H1 (cell line): ENCODE measurements around the gene SLC9A3. TPM values are rescaled to one million over a fixed set of nuclear protein-coding genes. Genes with fewer than 3 reads are reported as not detected.

Experiments
- CTCF ChIA-PET: fragments of 300-600 bp; sonication (Branson Sonifier 250); formaldehyde crosslinking; loops from one replicate; lab custom pipeline; 2021; ENCODE audit not compliant: partially characterized antibody; lab: Charles Lee
- POLR2A ChIA-PET: fragments of 300-600 bp; sonication (Branson Sonifier 250); formaldehyde crosslinking; loops from one replicate; lab custom pipeline; 2021; ENCODE audit warnings: inconsistent platforms; ENCODE audit not compliant: partially characterized antibody; lab: Charles Lee
- DNase-seq, 2 experiments: peaks; one replicate each; pipeline versions ENCODE4 v3.0.0 to v3.0.0-alpha.2; 2010 to 2022; ENCODE audit warnings: low spot score in 2 of 2, low read depth in 1 of 2, mixed read lengths in 1 of 2
- FAIRE-seq: peaks from 2 replicates; lab custom pipeline; 2011; peaks lifted over from hg19 to GRCh38; lab: Jason Lieb, UNC
- H2AFZ ChIP-seq: 2 replicates; pipeline ENCODE4 v1.8.1; 2012; ENCODE audit warnings: low read length, inconsistent platforms
- H2AK5ac ChIP-seq: 2 replicates; pipeline ENCODE4 v1.6.1; 2013; ENCODE audit warnings: low read depth, low read length
- H2BK120ac ChIP-seq: replicated peaks from 2 replicates; pipeline ENCODE3; 2013; ENCODE audit warnings: low read depth, low read length, inconsistent platforms
- H2BK12ac ChIP-seq: 2 replicates; pipeline ENCODE4 v1.6.1; 2013; ENCODE audit warnings: low read depth, low read length
- H2BK15ac ChIP-seq: 2 replicates; pipeline ENCODE4 v1.6.1; 2013; ENCODE audit warnings: low read length
- H2BK20ac ChIP-seq: 2 replicates; pipeline ENCODE4 v1.6.1; 2013; ENCODE audit warnings: low read length
- H2BK5ac ChIP-seq: 2 replicates; pipeline ENCODE4 v1.6.1; 2013; ENCODE audit warnings: low read depth, low read length
- H3K14ac ChIP-seq: 2 replicates; pipeline ENCODE4 v1.6.1; 2013; ENCODE audit warnings: inconsistent platforms; ENCODE audit not compliant: insufficient read length
- H3K18ac ChIP-seq: 2 replicates; pipeline ENCODE4 v1.6.1; 2013; ENCODE audit warnings: low read length; ENCODE audit errors: extremely low read depth
- H3K23ac ChIP-seq: 2 replicates; pipeline ENCODE4 v1.6.1; 2013; ENCODE audit warnings: inconsistent platforms; ENCODE audit not compliant: insufficient read length
- H3K23me2 ChIP-seq: 2 replicates; pipeline ENCODE4 v1.6.1; 2013; ENCODE audit warnings: low read depth, low read length
- H3K27ac ChIP-seq: 2 replicates; pipeline ENCODE4 v1.6.1; 2011; ENCODE audit warnings: low read depth, low read length, inconsistent platforms
- H3K27me3 ChIP-seq, 4 experiments: replicated peaks in 1 of 4; 1 replicate in 1 of 4; 2 replicates in 3 of 4; pipeline versions ENCODE4 v1.6.1 to v1.8.1; 2011 to 2013; ENCODE audit warnings: low read length in 3 of 4, mild to moderate bottlenecking in 3 of 4, inconsistent platforms in 2 of 4, mixed read lengths in 2 of 4, moderate library complexity in 1 of 4; ENCODE audit not compliant: control insufficient read depth in 3 of 4, insufficient read depth in 3 of 4; ENCODE audit errors: extremely low read depth in 1 of 4
- H3K36me3 ChIP-seq, 4 experiments: 2 replicates each; pipeline versions ENCODE4 v1.6.1 to v1.8.1; 2011 to 2013; ENCODE audit warnings: mild to moderate bottlenecking in 4 of 4, low read length in 3 of 4, moderate library complexity in 2 of 4, control low read depth in 1 of 4, inconsistent platforms in 1 of 4; ENCODE audit not compliant: insufficient read depth in 4 of 4, control insufficient read depth in 2 of 4
- H3K4ac ChIP-seq: replicated peaks from 2 replicates; pipeline ENCODE3; 2013; ENCODE audit warnings: low read length, low read depth, mixed read lengths, inconsistent platforms; ENCODE audit not compliant: insufficient read length
- H3K4me1 ChIP-seq, 4 experiments: replicated peaks in 1 of 4; 1 replicate in 1 of 4; 2 replicates in 3 of 4; pipeline versions ENCODE4 v1.6.1 to v1.8.1; 2011 to 2013; ENCODE audit warnings: low read length in 3 of 4, inconsistent platforms in 2 of 4, mixed read lengths in 1 of 4; ENCODE audit not compliant: insufficient read depth in 4 of 4, control insufficient read depth in 3 of 4
- H3K4me2 ChIP-seq, 2 experiments: 2 replicates each; pipeline versions ENCODE4 v1.6.1 to v1.8.1; 2011 to 2013; ENCODE audit warnings: low read depth in 2 of 2, low read length in 2 of 2, control low read depth in 1 of 2, inconsistent platforms in 1 of 2, mild to moderate bottlenecking in 1 of 2; ENCODE audit not compliant: insufficient read depth in 1 of 2
- H3K4me3 ChIP-seq, 4 experiments: fragments of 200-600, 300-600 bp in 1 of 4; sonication (generic), shearing (Covaris generic), sonication (Bioruptor Twin) in 1 of 4; 2 replicates each; pipeline versions ENCODE4 v1.5.1 to v1.8.1; 2011 to 2016; ENCODE audit warnings: low read length in 4 of 4, low read depth in 3 of 4, control low read depth in 2 of 4, inconsistent platforms in 2 of 4, mild to moderate bottlenecking in 2 of 4, mixed read lengths in 1 of 4, moderate library complexity in 1 of 4; ENCODE audit not compliant: insufficient read depth in 2 of 4; ENCODE audit errors: extremely low read depth in 1 of 4
- H3K56ac ChIP-seq: replicated peaks from 2 replicates; pipeline ENCODE3; 2013; ENCODE audit warnings: low read depth, mild to moderate bottlenecking, mixed read lengths, low read length, inconsistent platforms; ENCODE audit not compliant: insufficient read length
- H3K79me1 ChIP-seq: 2 replicates; pipeline ENCODE4 v1.6.1; 2013; ENCODE audit warnings: low read depth, low read length, control low read depth
- H3K79me2 ChIP-seq, 2 experiments: 2 replicates each; pipeline versions ENCODE4 v1.6.1 to v1.8.1; 2012 to 2013; ENCODE audit warnings: low read length in 2 of 2, mild to moderate bottlenecking in 2 of 2, inconsistent platforms in 1 of 2; ENCODE audit not compliant: insufficient read depth in 2 of 2, control insufficient read depth in 1 of 2
- H3K9ac ChIP-seq, 4 experiments: replicated peaks in 1 of 4; 1 replicate in 1 of 4; 2 replicates in 3 of 4; pipeline versions ENCODE4 v1.6.1 to v1.8.1; 2011 to 2013; ENCODE audit warnings: low read depth in 3 of 4, low read length in 3 of 4, control low read depth in 2 of 4, mild to moderate bottlenecking in 2 of 4, moderate library complexity in 2 of 4, inconsistent platforms in 1 of 4; ENCODE audit errors: extremely low read depth in 1 of 4
- H3K9me3 ChIP-seq, 2 experiments: 2 replicates each; pipeline versions ENCODE4 v1.6.1 to v1.8.1; 2012 to 2013; ENCODE audit warnings: mild to moderate bottlenecking in 2 of 2, moderate library complexity in 2 of 2, control low read depth in 1 of 2, inconsistent platforms in 1 of 2, low read depth in 1 of 2, low read length in 1 of 2, mixed read lengths in 1 of 2; ENCODE audit not compliant: insufficient read depth in 2 of 2
- H4K20me1 ChIP-seq, 2 experiments: replicated peaks in 1 of 2; 2 replicates each; pipeline versions ENCODE3 to v1.8.1; 2011 to 2013; ENCODE audit warnings: inconsistent platforms in 2 of 2, low read length in 2 of 2, mild to moderate bottlenecking in 1 of 2; ENCODE audit not compliant: insufficient read depth in 2 of 2, control insufficient read depth in 1 of 2
- H4K5ac ChIP-seq: 2 replicates; pipeline ENCODE4 v1.6.1; 2013; ENCODE audit warnings: low read length, low read depth, mixed read lengths, inconsistent platforms; ENCODE audit not compliant: insufficient read length
- H4K8ac ChIP-seq: 2 replicates; pipeline ENCODE4 v1.8.0; 2013; ENCODE audit warnings: mild to moderate bottlenecking, moderate library complexity, low read length, inconsistent platforms; ENCODE audit not compliant: insufficient read depth; ENCODE audit errors: extremely low read depth
- H4K91ac ChIP-seq: replicated peaks from 2 replicates; pipeline ENCODE3; 2013; ENCODE audit warnings: low read length, mixed read lengths, inconsistent platforms; ENCODE audit not compliant: insufficient read length
- BCL11A ChIP-seq, 2 experiments: IDR thresholded peaks; one replicate each; pipeline ENCODE4 v1.6.1; 2011; ENCODE audit warnings: low read depth in 2 of 2, low read length in 2 of 2, mild to moderate bottlenecking in 2 of 2
- BRCA1 ChIP-seq: IDR thresholded peaks from 2 replicates; pipeline ENCODE4 v1.6.1; 2012; ENCODE audit warnings: low read depth, low read length, improper control_type of control experiment
- CHD2 ChIP-seq: IDR thresholded peaks from 2 replicates; pipeline ENCODE4 v1.6.1; 2012; ENCODE audit warnings: low read length, improper control_type of control experiment
- E2F6 ChIP-seq: IDR thresholded peaks from 2 replicates; pipeline ENCODE4 v1.6.1; 2012; ENCODE audit warnings: inconsistent platforms
- KDM4A ChIP-seq: IDR thresholded peaks from one replicate; pipeline ENCODE4 v1.7.1; 2012; ENCODE audit warnings: low read depth, mild to moderate bottlenecking, moderate library complexity, low read length, inconsistent platforms; ENCODE audit not compliant: severe bottlenecking
- MAFK ChIP-seq: IDR thresholded peaks from 2 replicates; pipeline ENCODE4 v1.6.1; 2012; ENCODE audit warnings: low read depth, mild to moderate bottlenecking, improper control_type of control experiment, low read length
- SAP30 ChIP-seq: fragments of 300-600 bp; sonication (generic); IDR thresholded peaks from 2 replicates; pipeline ENCODE4 v1.7.1; 2012; ENCODE audit warnings: low read length, moderate library complexity, mild to moderate bottlenecking, inconsistent platforms; ENCODE audit not compliant: insufficient read depth, insufficient replicate concordance
- SP2 ChIP-seq: IDR thresholded peaks from 2 replicates; pipeline ENCODE4 v1.6.1; 2012; ENCODE audit warnings: mild to moderate bottlenecking, low read length, inconsistent platforms
- SRF ChIP-seq: IDR thresholded peaks from 2 replicates; pipeline ENCODE4 v1.6.1; 2011; ENCODE audit warnings: mild to moderate bottlenecking, low read depth, low read length, moderate library complexity
- SUZ12 ChIP-seq: fragments of 200-600 bp; sonication (generic); IDR thresholded peaks from 2 replicates; pipeline ENCODE4 v1.6.1; 2012; ENCODE audit warnings: mild to moderate bottlenecking, inconsistent platforms, low read length, moderate library complexity, mixed read lengths
- TAF1 ChIP-seq: IDR thresholded peaks from 2 replicates; pipeline ENCODE4 v1.6.1; 2011; ENCODE audit warnings: mild to moderate bottlenecking, low read depth, low read length
- YY1 ChIP-seq: IDR thresholded peaks from 2 replicates; pipeline ENCODE4 v1.6.1; 2011; ENCODE audit warnings: low read depth, mild to moderate bottlenecking, low read length
- WGBS, 2 experiments: shearing (Covaris generic) in 1 of 2; methylation state at CpG; one replicate each; pipeline versions ENCODE4 v1.1.6 to v1.1.7; 2013 to 2015; ENCODE audit warnings: low lambda C conversion rate in 2 of 2, mixed read lengths in 2 of 2, inconsistent platforms in 1 of 2, low coverage in 1 of 2, missing lambda C conversion rate in 1 of 2; ENCODE audit not compliant: insufficient replicate concordance in 2 of 2, insufficient coverage in 1 of 2, insufficient read length in 1 of 2; ENCODE audit errors: extremely low coverage in 1 of 2, missing lambda C conversion rate in 1 of 2; 5-methylcytosine and 5-hydroxymethylcytosine counted together
- polyA plus RNA-seq, 7 experiments: library from polyadenylated mRNA; depleted of rRNA in 3 of 7; stranded (reverse) in 5 of 7; unstranded in 2 of 7; fragments of >200 nt in 5 of 7; fragments of 200-250 nt in 2 of 7; gene quantifications; 1 replicate in 5 of 7; 2 replicates in 1 of 7; 4 replicates in 1 of 7; pipeline versions ENCODE4 v1.2.1 to v1.2.3, GENCODE V29; 2011 to 2013; ENCODE audit warnings: missing spikeins in 2 of 7, mixed read lengths in 2 of 7
- total RNA-seq: library from RNA; stranded (reverse); fragmentation: NEBNext Ultra II Directional; extraction: Animal tissue kit (Norgen Biotek cat#: 25700); gene quantifications from 2 replicates; pipeline ENCODE4 v1.2.1, GENCODE V29; 2021

Gene SLC9A3
- total and polyA plus RNA-seq, 2 of the 8 experiments (the other 6 are each of a cell fraction or from before 2014, with no cell fraction given) = 0.95 to 1.0 TPM

GRCh38 chr5:453725-454481 lies 70.3 kb downstream of the SLC9A3 start:
- Histone ChIP-seq H3K9me3 (peaks cover 0 to 6% of the 10 kb centered on the region in 2 experiments; a peak in 2 of 4 replicates), H3K18ac (no peak overlapping the region), H2AK5ac (no peak overlapping the region), H3K4me3 (no peak overlapping the region), H3K23ac (no peak overlapping the region), H2BK12ac (peak overlapping the region; percentile 21; the same call in 1 of the 2 replicates), H3K79me1 (peaks cover 4% of the 10 kb centered on the region), H3K4ac (no peak overlapping the region), H4K5ac (no peak overlapping the region), H3K36me3 (peaks cover 7 to 35% (median 18%) of the 10 kb centered on the region in 4 experiments; a peak in 6 of 8 replicates), H3K14ac (no peak overlapping the region), H4K91ac (no peak overlapping the region), H4K8ac (no peak overlapping the region), H2BK15ac (no peak overlapping the region), H3K79me2 (0 out of 4 replicates have a peak, but pooled peaks cover 0 to 3% of the 10 kb centered on the region in 2 experiments), H3K9ac (no peak overlapping the region), H3K27me3 (no peaks in the 10 kb centered on the region), H3K23me2 (no peaks in the 10 kb centered on the region), H2AFZ (no peak overlapping the region), H3K4me1 (peaks cover 2 to 7% (median 2%) of the 10 kb centered on the region in 4 experiments; a peak in 5 of 7 replicates), H2BK5ac (no peak overlapping the region), H3K56ac (no peak overlapping the region), H4K20me1 (no peaks in the 10 kb centered on the region), H3K27ac (no peak overlapping the region), H2BK120ac (no peak overlapping the region), H3K4me2 (no peak overlapping the region), H2BK20ac (no peak overlapping the region)
- ChIA-PET CTCF (interaction anchor here (1.0 kb wide), 1 partner anchor 10 kb away, joined by 3 read pairs; no protein-coding TSS in a partner anchor), POLR2A (interaction anchor here (1.0 kb wide), 1 partner anchor 11 kb away, joined by 4 read pairs; no protein-coding TSS in a partner anchor)
- no peak for FAIRE-seq
- WGBS, 2 experiments = 93% methylated on average over 16 of the region's 16 CpGs; no CpG with 5 or more reads in 1 of the 2 experiments
- DNase-seq = no peak
- TF ChIP-seq SUZ12 = no peak
- no peak for TF ChIP-seq KDM4A
- no peak for TF ChIP-seq SRF
- TF ChIP-seq E2F6 = no peak
- TF ChIP-seq SAP30 = no peak
- no peak for TF ChIP-seq BRCA1
- no peak for TF ChIP-seq MAFK
- TF ChIP-seq YY1 = no peak
- no peak for TF ChIP-seq BCL11A (IDR thresholded peaks at IDR 0.05; ENCODE audit: low read depth in 2 of 2, low read length in 2 of 2)
- TF ChIP-seq SP2 = no peak
- TF ChIP-seq CHD2 = no peak
- no peak for TF ChIP-seq TAF1
